Measurements from ENCODE around the gene FTO.
"Not testable (repeated sequence)": the region's sequence is repeated elsewhere in the genome, so short reads cannot be mapped to it uniquely, and the experiment has no call there.

The FTO gene

DNA sequence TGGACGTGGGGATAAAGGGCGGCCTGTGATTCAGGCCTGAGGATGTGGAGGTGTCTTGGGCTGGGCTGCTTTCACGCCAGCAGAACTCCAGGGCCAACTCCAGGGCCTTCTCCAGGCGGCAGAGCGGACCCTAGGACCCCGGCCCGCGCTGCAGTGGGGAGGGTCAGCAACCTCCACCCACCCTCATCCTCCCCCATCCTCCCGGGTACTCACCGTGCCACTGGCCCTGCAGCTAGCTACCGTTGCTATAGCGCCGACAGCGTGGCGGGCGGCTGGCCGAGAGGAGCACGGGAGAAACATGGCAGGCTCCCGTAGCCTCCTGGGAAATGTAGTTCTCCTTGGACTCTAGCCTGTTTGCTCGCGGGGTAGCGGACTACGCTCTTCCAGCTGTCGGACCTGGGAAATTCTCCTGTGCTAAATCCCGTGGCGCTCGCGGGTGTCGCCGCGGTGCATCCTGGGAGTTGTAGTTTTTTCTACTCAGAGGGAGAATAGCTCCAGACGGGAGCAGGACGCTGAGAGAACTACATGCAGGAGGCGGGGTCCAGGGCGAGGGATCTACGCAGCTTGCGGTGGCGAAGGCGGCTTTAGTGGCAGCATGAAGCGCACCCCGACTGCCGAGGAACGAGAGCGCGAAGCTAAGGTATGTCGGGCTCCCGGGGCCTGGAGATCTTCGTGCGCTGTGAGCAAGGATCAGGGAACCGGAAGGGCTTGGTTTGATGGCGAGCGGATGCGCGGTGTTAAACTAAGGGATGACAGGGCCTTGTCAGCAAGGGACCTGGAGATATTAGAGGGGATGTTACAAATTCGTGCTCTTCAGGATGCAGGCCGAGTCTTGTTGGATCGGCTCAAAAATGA, at the start of gene FTO, which contains the start of gene RPGRIP1L:
Gene FTO (plus strand): TSS at position 567 of the 855 bp plus-strand sequence.
Gene RPGRIP1L (minus strand): TSS at position 270 of the 855 bp plus-strand sequence. CDS start 3,136 bp downstream, outside the sequence.
- peak; percentile 98 for DNase-seq

DNA sequence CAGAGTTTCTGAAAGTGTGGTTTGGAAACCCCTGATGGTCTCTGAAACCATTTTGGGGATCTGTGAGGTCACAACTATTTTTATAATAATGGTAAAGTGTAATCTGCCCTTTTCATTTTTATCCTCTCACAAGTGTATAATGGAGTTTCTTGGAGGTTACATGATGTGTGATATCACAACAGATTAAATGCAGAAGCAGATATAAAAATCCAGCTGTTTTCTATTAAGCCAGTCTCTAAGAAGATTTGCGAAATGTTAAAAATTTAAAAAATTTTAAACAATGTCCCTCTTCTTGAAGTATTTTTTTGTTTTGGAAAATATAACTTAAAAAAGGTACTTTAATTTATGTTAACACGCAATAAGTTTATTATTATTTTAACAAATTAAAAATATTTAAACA, 49.0 kb upstream of the FTO start:
- no peak for DNase-seq

DNA sequence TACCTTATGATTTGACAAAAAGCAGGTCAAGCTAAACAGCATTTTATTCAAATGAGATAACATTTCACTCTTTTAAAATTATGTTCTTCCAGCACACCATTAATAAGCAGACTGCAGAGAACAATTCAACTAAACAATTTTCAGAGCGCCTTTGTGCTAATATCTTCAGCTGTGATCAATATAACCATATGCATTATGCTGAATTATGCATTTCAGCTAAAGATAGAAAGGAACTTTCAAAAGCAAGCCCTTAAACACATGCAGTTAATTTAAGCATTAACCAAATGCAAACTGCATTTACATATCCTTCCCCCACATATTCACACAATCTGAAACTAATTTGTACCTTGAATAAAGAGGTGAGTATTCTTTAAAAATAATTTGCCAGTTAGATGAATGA, 41.9 kb upstream of the FTO start:
- no peak for DNase-seq

DNA sequence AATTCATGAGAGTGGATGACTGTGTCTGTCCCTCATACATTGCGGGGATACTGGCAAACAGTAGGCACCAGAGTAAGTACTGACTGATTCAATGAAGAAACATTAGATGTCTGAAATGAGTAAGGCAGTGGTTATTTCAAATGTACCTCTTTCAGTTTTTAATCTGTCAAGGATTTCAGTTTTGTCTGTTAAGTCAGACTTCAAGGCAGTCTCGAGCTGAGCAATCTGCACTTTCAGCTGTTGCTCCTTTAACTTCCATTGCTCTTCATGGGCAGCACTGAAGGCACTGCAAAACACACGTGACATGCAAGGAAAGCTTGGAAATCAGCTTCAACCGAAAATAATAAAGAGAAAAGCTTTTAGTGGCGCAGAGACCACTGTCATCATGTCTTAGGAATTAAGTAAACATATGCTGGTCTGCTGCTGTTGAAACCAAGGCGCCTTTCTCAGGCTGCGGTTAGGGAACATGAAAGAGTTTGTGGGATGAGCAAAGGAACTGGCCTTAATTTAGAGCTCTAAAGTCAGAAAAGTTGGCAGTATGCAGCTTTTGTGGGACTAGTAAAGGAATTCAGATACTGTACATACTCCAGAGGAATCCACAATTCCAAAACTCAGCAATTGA, 39.1 kb upstream of the FTO start:
- no peak for DNase-seq

DNA sequence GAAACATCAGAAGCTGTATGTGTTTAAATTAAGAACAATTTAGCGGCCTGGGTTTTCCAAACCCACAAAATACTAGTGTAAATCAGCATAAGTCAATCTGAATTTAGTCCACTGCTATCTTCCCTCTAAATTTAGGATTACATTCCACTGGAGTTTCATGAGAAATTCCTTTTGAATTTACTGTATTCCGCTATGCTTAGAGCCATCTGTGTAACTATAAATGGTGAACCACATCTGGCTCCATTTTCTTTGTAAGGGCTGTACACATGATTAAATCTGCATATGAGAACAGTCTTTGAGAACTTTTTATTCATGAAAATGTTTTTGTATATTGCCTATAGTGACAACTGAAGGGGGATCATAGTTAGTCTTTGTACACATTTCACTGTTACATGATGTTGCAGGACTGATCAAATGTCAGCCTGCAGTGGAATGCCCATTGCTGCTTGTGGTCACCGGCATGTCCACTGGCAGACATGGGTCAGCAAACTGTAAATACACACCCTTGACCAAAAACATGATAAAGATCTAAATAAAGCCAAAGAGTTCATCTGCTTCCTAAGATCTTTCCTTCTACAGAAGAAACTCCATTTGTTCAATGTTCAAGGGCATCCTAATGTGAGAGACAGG, 37.1 kb upstream of the FTO start:
- DNase-seq = no peak

DNA sequence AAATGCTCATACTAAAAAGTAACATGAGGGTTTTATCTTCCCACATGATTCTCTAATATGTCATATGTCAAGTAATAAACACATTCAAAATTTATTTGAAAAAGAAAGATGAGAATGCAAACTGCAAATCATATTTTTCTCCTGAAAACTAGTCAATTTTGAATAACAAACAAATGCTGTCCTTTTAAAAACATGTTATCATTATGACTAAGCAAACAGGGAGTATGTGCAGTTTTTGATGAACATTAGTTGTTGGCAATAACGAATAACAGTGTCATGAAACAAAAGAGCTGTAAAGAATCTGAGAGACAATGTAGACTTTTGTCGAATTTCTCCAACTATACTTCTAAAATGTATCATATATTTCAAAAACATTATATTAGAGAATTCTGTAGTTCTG, 35.1 kb upstream of the FTO start:
- no peak for DNase-seq

DNA sequence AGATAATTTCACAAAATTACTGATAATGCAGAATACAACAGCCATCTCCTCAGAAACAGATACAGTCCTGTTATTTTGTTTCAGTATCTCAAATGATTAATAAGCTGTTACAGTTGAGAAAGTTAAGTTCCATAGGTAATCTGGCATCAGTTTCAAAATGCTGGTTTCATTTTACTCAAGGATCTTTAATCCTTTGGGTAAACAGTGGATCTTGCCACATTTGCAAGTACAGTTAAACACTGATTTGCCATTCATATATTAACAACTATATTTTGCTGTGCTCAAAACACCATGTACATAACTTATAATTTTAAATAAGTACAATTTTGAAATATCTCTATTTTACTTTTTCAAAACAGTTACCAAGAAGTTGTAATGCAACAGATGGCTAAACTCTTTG, 31.5 kb upstream of the FTO start:
- no peak for DNase-seq

DNA sequence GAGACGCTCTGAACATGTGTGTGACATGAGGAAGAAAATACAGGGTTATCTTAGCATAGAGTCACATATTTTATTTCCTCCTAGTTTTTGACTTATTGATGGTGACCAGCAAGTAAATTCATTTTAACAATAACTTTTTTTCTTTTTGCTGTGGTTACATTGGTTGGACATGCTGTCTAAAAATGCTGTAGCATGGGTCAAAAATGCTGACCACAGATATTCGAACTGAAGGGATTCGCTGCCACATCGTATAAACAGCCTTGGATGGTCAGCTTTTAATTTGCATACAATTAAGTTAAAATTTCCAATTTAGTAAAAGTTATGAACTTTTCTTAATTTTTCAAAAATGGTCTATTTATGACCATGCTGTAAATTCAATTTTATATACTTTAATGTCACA, 30.8 kb upstream of the FTO start:
- no peak for DNase-seq

DNA sequence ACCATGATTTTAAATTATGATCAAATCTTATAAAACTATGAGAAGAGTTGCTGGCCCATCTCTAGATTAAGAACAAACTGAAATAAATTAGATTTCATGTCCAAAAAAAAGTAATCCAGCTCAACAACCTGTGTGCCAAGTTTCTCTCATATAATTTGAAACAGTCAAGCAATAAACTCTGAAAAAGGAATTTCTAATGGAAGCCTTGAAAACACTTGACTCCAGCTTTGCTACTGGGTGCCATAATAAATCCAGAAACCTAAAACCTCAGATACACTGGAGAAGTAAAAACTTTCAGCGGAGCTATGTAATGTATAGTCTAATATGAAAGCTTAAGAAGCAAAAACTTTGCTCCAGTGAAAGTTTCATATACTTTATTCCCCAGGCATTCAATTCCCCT, 25.8 kb upstream of the FTO start:
- DNase-seq = no peak

DNA sequence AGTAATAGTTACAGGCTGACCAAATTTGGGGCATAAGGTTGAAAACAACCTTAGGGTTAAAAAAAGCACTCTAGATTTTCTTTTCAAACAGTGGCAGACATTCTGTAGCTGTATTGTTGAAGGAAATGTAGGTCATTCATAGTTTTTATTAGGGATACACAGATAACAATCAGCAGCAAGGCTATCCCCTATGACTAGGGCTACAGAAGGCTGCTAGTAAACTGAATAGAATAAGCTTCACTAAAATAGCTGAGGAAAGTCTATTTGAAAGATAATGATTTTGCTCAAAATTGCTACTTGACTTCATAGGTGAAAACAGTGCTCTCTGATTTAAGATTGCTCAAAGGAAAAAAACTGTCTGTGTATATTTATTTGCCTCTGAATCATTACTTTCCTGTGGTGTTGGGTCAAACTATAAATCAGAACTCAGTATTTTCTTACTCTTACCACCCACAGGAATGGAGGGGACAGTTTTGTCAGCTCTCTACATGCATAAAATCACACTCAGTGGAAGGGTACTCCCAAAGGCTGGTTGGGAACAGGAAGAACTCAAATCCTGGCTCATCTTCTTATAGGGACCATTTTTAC, 25.1 kb upstream of the FTO start:
- no peak for DNase-seq

DNA sequence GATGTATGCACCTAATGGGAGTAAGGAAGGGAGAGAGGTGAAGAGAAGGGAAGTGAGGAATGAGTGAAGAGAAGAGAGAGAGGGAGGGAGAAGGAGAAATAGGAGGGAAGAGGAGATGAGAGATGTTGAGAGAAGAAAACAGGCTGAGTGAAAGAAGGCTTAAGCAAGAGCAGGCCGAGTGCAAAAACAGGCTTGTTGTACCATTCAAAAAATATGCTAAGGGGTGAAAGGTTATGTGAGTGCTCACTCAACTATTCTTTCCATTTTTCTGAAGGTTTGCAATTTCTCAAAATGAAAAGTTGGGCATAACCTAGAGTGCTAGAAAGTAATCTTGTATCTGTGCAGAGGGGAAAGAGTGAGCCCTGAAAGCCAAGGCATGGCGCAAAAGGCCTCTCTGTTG, 23.2 kb upstream of the FTO start:
- DNase-seq = no peak

DNA sequence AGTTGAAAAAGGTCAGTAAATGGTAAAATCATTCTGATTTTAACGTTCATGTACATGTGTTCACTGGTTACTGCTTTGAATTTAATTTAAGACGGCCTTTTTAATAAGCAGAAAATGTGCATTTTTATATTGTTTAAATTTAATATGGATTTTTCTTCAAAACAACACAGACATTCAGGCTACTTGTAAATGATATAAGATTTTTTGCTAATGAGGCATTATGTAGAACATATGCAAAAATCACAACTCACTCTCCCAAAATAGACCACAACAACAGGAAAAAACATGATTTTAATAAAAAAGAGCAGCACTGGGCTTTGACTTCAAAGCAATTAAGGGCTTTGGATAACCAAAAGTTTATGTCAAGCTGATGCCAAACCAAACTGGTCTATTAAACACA, 22.6 kb upstream of the FTO start:
- no peak for DNase-seq

DNA sequence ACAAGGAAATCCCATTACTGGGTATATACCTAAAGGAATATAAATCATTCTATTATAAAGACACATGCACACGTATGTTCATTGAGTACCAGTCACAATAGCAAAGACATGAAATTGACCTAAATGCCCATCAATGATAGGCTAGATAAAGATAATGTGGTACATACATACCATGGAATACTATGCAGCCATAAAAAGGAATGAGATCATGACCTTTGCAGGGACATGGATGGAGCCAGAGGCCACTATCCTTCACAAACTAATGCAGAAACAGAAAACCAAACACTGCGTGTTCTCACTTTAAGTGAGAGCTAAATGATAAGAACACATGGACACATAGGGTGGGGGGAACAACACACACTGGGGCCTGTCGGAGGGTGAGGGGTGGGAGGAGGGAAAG, 18.6 kb upstream of the FTO start:
- not testable (repeated sequence) for DNase-seq

DNA sequence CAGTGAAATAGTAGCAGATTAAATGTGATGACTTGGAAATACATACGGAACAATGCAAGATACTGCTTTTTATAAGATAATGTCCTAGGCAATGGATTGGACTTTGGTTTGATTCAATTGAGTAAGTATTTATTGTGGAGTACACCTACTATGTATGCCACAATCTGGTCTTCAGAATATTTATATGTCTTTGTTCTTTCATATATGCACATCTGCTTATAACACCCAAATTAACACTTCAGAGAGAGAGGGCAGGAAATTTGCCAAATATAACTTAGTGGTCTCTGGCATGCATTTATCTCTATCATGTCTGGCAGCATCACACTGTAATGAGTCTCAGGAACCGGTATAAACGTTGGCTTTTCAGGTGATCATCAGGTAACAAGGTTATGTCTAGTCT, 17.2 kb upstream of the FTO start:
- DNase-seq = no peak

DNA sequence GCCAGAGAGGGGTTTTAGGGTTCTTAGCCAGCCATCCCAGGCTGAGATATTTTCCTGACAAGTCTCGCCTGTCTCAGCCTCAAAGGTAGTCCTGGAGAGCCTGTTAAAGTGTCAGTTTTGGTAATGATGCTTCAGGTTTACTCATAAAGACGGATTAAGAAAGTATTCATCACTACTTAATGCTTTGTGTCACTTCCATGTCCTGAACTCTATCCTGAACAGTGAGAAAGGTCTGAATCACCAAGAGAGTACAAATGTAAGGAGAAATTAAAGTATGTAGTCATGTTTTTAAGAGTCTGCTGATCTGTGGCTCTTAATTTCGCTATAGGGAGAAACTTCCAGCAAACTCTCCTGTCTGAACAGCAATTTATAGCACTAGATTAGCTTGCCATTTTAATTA, 14.3 kb upstream of the FTO start:
- DNase-seq = no peak

DNA sequence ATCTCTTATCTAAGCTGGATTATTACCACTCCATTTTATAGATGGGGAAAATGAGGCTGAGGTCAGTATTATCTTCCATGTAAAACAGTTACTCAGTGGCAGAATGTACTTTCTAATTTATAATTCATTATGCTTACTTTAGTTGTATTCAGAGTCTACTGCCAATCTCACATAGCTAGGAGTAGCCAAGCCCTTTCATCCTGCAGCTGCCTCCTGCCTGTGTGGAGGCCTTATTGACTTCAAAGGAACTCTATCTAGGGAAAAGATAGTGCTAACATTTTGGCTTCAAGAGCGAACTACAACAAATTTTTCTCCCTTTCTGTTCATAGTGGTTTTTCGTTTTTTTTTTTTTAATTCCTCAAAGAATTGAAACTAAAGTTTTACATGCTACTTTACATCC, 13.2 kb upstream of the FTO start:
- no peak for DNase-seq

DNA sequence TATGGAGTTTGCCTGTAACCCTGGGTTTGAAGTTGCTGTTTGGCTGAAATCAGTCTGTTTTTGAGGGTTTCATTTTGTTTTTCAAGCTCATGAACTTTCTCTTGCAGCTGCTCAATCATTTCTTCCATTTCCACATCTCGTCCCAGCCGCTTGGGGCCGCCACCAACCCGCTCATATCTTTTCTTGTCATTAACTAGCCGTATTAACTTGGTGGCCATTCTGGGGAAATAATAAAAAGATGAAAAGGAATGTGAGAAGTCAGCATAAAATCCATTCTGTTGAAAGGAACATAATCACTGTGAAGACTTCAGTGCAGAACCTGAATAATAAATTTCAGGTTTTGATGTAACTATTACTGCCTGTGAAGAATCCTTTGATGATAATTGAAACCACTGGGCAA, 11.8 kb upstream of the FTO start:
- no peak for DNase-seq

DNA sequence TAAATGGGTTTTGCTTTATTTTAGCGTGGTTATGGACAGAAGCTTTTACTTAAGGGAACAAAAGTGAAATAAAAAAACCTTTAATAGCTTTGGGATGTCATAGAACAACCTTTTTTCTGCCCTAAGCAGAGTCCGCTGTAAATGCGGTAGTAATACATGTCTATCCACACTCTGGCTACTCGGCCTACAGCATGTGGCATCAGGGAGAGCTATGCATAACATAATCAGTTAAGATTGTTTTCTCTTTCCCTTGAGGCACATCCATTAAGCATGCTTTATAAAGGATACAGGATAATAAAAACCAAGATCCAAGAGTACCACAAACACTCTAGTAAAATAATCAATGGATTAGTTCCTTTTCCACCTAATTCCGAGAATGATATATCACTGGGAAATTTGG, 10.6 kb upstream of the FTO start:
- no peak for DNase-seq

DNA sequence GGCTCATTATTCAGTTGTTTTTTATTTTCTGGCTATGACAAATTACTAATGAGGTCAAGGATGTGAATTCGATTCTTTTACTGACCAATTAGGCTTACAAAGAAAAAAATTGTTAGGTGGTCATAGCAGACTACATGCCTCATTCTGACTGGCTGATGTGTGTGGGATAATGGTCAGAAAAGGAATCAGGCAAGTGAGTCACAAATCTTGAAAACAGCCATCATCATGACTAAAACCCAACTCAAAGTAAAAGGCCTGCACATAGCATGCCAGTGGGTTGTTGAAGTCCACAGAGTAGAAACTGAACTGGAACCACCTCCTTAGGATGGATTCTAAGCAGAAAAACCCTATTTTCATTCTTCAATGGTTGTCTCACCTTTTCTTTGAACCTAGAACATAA, 8.9 kb upstream of the FTO start:
- no peak for DNase-seq

DNA sequence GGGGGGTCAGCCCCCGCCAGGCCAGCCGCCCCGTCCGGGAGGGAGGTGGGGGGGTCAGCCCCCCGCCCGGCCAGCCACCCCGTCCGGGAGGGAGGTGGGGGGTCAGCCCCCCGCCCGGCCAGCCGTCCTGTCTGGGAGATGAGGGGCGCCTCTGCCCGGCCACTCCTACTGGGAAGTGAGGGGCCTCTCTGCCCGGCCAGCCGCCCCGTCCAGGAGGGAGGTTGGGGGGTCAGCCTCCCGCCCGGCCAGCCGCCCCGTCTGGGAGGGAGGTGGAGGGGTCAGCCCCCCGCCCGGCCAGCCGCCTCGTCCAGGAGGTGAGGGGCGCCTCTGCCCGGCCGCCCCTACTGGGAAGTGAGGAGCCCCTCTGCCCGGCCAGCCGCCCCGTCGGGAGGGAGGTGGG, 5.7 kb upstream of the FTO start:
- DNase-seq = not testable (repeated sequence)

DNA sequence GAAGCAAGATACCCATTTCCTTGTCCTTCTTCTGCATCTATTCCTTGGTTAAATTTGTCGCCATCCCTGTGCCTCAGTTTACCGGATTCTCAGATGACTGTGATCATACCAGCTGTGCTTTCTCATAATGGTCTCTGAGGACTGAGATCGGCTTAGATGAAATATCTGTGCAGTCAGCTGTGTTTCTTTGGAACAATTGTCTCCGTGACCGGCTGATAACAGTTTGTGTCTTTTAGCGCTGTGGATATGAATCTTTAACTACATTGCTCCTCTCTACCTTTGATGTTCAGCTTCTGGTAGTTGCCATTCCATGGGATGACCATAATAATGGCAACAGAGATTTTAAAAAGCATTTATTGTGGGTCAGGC, 473 bp downstream of the FTO start:
- DNase-seq = no peak

DNA sequence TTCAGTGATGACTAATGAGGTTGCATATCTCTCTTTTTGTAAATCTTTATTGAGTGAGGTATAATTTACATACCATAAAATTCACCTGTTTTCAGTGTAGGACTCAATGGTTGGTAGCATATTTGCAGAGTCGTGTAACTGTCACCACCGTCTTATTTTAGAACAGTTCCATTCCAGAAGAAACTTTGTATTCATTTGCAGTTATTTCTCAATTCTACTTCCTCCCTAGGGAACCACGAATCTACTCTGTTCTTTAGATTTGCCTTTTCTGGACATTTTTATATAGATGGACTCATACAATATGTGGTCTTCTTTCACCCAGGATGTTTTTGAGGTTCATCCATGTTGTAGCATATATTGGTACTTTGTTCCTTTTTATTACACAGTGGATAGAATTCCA, 3.7 kb downstream of the FTO start:
- DNase-seq = no peak

DNA sequence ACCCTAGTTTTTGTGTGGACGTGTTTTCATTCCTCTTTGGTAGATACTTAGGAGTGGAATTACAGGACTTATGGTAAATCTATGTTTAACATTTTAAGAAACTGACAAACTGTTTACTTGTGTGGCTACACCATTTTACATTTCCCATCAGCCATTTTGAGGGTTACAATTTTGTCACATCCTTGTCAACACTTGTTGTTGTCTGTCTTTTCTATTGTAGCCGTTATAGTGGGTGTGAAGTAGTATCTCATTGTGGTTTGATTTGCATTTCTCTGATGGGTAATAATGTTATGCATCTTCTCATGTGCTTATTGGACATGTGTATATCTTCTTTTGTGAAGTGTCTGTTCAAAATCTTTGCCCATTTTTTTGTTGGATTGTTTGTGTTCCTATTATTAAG, 4.5 kb downstream of the FTO start:
- DNase-seq = no peak

DNA sequence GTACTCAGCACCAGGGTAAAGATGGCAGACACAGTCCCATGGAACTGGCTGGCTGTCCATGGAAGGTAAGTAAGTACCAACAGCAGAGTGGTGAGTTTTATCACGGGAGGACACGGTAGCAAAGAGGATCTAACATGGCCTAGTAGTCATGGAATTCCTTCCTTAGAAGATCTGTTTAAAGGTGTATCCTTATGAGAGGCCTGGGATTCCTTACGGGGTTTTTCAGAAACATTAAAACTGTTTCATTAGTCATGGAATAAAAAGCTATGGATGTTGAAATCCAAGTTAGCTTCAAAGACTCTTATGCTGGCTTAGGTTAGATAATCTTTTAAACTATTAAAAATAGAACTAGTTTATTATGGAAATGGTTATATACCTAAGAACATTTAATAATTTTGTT, 7.4 kb downstream of the FTO start:
- no peak for DNase-seq
